ENCODE measurements around the gene GATB.

Gene GATB

GRCh38 chr4:151669990-151670389 is 90.8 kb downstream of the GATB start:
- no peak for DNase-seq

- no peak for DNase-seq
Measured at GRCh38 chr4:151668689-151669402, 92.0 kb downstream of the GATB start.

- no peak for DNase-seq
Measured at GRCh38 chr4:151667666-151668065, 93.1 kb downstream of the GATB start.

GRCh38 chr4:151667048-151667447 is 93.8 kb downstream of the GATB start:
- no peak for DNase-seq

GRCh38 chr4:151666501-151666900 is 94.3 kb downstream of the GATB start:
- DNase-seq = no peak

- DNase-seq = no peak
Measured at GRCh38 chr4:151665785-151666127, 95.1 kb downstream of the GATB start.

- no peak for DNase-seq
Measured at GRCh38 chr4:151665022-151665784, 95.6 kb downstream of the GATB start.

- DNase-seq = no peak
Measured at GRCh38 chr4:151664289-151664688, 96.5 kb downstream of the GATB start.

GRCh38 chr4:151663109-151663508 is 97.7 kb downstream of the GATB start:
- DNase-seq = no peak

- DNase-seq = no peak
Measured at GRCh38 chr4:151661873-151662272, 98.9 kb downstream of the GATB start.

- no peak for DNase-seq
Measured at GRCh38 chr4:151660676-151661075, 100.1 kb downstream of the GATB start.

GRCh38 chr4:151659601-151660364 is 101.0 kb downstream of the GATB start:
- no peak for DNase-seq

- DNase-seq = no peak
Measured at GRCh38 chr4:151658959-151659600, 101.7 kb downstream of the GATB start.

- no peak for DNase-seq
Measured at GRCh38 chr4:151657896-151658295, 102.9 kb downstream of the GATB start.

GRCh38 chr4:151656058-151656457 is 104.7 kb downstream of the GATB start:
- DNase-seq = no peak

GRCh38 chr4:151653548-151653918 is 107.3 kb downstream of the GATB start:
- no peak for DNase-seq

- no peak for DNase-seq
Measured at GRCh38 chr4:151652841-151653547, 107.8 kb downstream of the GATB start.

GRCh38 chr4:151651496-151651895 is 109.3 kb downstream of the GATB start:
- no peak for DNase-seq

- no peak for DNase-seq
Measured at GRCh38 chr4:151649479-151649878, 111.3 kb downstream of the GATB start.

GRCh38 chr4:151646322-151646721 is 114.5 kb downstream of the GATB start:
- DNase-seq = no peak

GRCh38 chr4:151644622-151645021 is 116.2 kb downstream of the GATB start:
- DNase-seq = no peak

- DNase-seq = no peak
Measured at GRCh38 chr4:151643564-151643963, 117.2 kb downstream of the GATB start.

GRCh38 chr4:151641983-151642382 is 118.8 kb downstream of the GATB start:
- no peak for DNase-seq

All from kidney glomerular epithelial cell (primary cell).